GM21786 (cell line): Measurements from ENCODE around the gene PRPSAP1.
"Not testable (repeated sequence)": the region's sequence is repeated elsewhere in the genome, so short reads cannot be mapped to it uniquely, and the experiment has no call there.

Experiments
- ATAC-seq: cut with Tn5 transposase; IDR thresholded peaks from one replicate; pipeline ENCODE4 v1.9.1; 2021; ENCODE audit not compliant: unreplicated experiment

Gene PRPSAP1

GRCh38 chr17:76360461-76360860 lies 6.7 kb upstream of the PRPSAP1 start:
- no peak for ATAC-seq

DNA sequence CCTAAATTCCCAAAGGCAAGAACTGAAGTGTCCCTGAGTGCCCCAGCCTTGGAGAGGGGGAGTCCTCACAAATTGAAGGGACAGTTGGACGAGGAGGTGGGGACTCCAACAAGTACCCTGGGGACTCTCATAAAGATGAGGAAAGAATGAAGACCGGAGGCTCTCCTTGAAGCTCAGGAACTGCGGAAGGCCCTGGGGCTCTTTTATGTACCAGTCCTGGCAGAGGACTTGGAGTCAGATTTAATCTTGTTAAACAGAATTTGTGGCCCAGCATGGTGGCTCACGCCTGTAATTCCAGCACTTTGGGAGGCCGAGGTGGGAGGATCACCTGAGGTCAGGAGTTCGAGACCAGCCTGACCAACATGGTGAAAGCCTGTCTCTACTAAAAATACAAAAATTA lies 6.1 kb upstream of the PRPSAP1 start:
- not testable (repeated sequence) for ATAC-seq

- no peak for ATAC-seq
Measured at GRCh38 chr17:76359375-76359774, 5.7 kb upstream of the PRPSAP1 start.

GRCh38 chr17:76357597-76358158 lies 4.0 kb upstream of the PRPSAP1 start:
- ATAC-seq: no peak

GRCh38 chr17:76356803-76357456 lies 3.2 kb upstream of the PRPSAP1 start:
- ATAC-seq: no peak

DNA sequence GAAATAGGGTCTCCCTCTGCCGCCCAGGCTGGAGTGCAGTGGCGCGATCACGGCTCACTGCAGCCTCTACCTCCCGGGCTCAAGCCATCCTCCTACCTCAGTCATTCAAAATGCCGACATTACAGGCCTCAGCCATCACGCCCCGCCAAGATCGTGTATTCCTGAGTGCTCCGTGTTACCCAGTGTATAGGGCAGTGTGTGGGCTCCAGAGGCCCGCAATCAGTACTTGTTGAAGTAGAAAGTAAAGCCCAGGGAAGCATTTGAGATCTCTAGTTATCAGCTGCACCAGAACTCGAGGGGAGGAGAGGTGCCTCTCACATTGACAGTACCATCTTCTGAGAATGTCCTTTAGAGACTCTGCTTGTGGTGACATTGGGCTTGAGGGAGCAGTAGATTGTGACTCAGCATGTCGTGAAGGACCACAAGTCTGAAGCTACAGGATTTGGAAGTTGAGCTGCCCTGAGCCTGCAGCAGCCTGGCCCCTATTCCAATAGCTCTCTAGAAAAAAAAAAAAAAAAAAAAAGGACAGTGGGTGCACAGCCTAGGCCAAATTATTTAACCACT lies 1.1 kb upstream of the PRPSAP1 start:
- no peak for ATAC-seq

DNA sequence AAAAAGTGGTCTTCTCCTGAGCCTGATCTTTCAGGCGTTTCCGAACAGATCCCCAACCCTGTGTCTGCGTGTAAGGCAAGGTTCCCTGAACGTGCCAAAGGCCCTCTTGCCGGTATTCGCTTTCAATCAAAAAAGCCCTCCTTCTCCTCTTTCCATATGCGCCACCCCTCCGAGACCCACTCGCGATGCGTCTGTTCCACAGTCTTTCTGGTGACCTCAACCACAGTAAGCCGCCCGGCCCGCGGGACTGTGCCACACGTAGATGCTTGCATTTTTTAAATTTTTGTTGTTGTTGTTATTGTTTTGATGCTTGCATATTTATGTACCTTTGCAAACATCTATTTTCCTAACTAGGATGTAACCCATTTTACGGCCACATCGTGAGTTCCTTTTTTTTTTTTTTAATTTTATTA lies 607 bp upstream of the PRPSAP1 start:
- no peak for ATAC-seq

DNA sequence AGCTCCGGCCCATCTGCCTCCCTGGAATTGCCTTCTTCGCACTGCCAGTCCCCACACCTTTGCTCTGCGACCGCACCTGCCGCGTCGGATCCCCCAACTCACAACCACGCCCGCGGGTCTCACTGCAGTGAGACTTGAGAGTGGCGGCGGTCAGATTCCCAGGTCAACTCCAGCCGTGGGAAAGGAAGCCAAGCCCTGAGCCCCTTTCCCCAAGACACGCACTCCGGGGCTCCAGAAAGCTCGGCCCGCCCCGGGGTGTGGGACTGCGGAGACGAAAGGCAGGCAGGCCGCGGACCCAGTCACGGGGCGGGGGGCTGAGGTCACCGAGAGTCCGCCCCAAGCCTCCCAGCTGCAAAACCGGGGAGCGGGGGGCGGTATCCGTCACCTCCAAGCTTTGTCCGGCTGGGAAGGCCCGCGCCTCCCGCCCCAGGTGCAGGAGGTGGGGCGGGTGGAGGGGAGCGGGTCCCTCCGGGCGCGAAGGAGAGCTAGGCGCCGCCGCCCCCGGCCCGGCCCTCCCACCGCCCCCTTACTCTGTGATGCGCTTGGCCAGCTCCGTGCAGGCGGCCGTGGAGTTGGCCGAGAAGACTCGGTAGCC lies 615 bp downstream of the PRPSAP1 start:
- no peak for ATAC-seq

DNA sequence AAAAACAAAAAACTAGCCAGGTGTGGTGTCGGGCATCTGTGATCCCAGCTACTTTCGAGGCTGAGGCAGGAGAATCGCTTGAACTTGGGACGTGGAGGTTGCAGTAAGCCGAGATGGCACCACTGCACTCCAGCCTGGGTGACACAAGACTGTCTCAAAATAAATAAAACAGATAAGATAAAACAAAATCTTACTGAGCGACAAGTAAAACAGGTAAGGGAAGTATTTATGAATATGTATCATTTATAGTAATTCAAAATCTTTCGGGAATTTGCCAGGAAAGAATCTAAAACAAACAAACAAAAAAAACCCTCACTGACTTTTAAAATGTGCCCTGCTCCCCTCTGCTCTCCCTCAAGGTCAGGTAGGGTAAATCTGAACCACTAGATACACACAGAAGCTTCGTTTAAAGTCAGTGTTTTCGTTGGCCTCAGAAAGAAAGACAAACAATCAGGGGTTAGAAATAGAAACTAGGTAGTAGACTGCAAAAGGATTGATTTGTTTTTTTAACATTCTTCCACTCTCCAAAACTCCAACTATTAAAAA lies 2.1 kb downstream of the PRPSAP1 start:
- no peak for ATAC-seq

DNA sequence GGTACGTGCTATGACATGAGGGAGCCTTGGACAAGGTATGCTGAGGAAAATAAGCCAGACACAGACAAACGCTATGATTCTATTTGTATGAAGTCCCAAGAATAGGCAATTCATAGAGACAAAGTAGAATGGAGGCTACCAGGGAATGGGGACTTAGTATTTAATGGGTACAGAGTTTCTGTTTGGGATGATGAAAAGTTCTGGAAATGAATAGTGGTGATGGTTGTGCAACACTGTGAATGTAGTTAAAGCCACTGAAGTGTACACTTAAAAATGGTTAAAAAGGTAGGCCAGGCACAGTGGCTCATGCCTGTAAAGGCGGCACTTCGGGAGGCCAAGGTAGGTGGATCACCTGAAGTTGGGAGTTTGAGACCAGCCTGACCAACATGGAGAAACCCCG lies 3.3 kb downstream of the PRPSAP1 start:
- ATAC-seq: no peak

- not testable (repeated sequence) for ATAC-seq
Measured at GRCh38 chr17:76346936-76347335, 6.8 kb downstream of the PRPSAP1 start.

DNA sequence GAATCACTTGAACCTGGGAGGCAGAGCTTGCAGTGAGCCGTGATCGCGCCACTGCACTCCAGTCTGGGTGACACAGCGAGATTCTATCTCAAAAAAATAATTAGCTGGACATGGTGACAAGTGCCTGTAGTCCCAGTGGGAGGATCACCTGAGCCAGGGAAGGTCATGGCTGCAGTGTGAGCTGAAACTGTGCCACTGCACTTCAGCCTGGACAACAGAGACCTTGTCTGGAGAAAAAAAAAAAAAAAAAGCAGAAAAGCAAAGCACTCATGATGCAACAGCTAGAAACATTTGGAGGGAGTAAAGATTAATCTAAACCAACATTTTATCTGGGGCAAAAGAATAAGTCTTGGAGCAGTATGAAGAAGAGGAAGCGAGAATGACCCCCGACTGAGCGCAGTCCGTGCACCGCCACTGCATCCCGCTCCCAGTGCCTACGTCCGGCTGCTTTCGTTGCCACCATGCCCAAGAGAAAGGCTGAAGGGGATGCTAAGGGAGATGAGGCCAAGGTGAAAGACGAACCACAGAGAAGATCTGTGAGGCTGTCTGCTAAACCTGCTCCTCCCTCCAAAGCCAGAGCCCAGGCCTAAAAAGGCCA lies 8.2 kb downstream of the PRPSAP1 start:
- no peak for ATAC-seq

GRCh38 chr17:76343106-76343505 lies 10.6 kb downstream of the PRPSAP1 start:
- ATAC-seq: no peak

GRCh38 chr17:76341301-76341700 lies 12.4 kb downstream of the PRPSAP1 start:
- ATAC-seq: no peak

DNA sequence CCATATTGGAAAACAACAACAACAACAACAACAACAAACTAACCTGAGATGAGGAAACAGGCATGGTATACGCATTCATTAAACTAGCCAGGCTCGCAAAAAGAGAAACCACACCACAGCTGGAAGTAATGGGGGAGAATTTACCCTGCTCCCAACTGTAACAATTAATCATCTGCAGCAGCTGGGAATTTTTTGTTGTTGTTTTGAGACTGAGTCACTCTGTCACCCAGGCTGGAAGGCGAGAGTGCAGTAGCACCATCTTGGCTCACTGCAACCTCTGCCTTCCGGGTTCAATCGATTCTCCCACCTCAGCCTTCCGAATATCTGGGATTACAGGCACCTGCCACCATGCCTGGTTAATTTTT lies 16.3 kb downstream of the PRPSAP1 start:
- ATAC-seq: no peak

- ATAC-seq: no peak
Measured at GRCh38 chr17:76336756-76337412, 16.8 kb downstream of the PRPSAP1 start.

GRCh38 chr17:76335716-76336381 lies 17.9 kb downstream of the PRPSAP1 start:
- no peak for ATAC-seq

GRCh38 chr17:76333673-76334505 lies 19.8 kb downstream of the PRPSAP1 start:
- no peak for ATAC-seq

- ATAC-seq: no peak
Measured at GRCh38 chr17:76331083-76331482, 22.6 kb downstream of the PRPSAP1 start.

- no peak for ATAC-seq
Measured at GRCh38 chr17:76329664-76330063, 24.1 kb downstream of the PRPSAP1 start.
